C4-2B (cell line): ENCODE measurements around the gene TMEM266.

Source experiments
- H3K27ac ChIP-seq: fragments of 450-650 bp; 2 replicates; pipeline ENCODE4 v1.5.1; 2017
- CTCF ChIP-seq: fragments of 450-650 bp; conservative IDR thresholded peaks from 2 replicates; pipeline ENCODE4 v1.5.1; 2017; ENCODE audit warnings: mild to moderate bottlenecking
- ZFX ChIP-seq: fragments of 450-650 bp; IDR thresholded peaks from 2 replicates; pipeline ENCODE4 v1.6.1; 2017

TMEM266 gene

DNA sequence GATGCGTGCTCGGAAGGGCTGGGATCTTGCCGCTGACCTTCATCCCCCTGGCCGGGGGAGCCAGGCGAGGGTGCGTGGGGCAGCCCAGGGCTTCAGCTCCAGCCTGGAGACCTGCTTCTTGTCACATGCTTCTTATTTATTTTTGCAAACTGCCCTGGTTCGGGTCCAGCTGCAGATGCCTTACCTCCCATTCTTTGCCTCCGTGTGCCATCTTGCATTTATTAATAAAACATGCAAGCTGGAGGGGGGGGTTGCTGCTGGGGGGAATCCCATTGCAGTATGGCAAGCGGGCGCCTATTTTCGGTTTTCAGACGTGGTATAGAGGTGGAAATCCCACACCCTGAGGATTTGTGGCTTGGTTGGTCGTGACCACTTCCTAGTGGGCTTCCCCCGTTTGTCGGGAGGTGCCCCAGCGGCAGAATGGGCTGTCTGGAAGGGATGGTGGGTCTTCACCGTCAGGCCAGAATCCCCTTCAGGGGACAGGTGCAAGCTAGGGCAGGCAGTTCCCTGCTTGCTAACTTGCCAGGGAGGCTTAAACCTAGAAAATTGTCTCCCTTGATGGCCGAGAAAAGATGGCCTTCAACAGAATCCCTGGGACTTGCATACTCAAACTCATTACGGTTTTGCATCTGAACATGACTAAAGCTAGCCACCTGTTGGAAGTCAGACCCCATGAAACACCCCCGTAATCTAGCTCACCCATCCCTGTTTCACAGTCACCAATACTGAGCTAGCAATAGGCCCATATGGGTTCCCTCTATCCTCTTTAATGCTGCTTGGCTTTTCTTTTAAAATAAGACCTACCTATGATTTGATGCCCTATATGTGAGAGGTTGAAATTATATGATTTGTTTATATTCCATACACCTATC is 569 bp downstream of the TMEM266 start:
- H3K27ac ChIP-seq = no peak overlapping the region; the same call in 1 of the 2 replicates
- TF ChIP-seq CTCF = no peak
- no peak for TF ChIP-seq ZFX

DNA sequence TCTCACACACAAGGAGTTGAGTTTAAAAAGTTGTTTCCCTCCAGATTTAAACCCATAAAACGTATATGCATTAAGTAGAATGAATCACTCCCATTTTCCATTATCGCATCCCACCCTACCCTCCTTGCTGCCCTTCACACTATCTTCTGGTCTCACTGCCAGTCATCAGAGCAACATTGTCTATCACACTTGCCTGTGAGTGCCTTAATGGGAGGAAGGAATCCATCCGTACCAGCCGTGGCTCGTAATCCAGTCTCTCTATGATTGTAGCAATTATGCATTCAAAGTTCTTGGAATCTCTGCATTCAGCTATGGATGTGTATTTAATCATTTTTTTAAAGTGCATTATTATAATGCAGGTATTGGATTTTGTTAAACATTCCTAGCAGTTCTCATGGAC is 1.9 kb downstream of the TMEM266 start:
- no peak for TF ChIP-seq ZFX
- no peak for TF ChIP-seq CTCF
- H3K27ac ChIP-seq = no peak overlapping the region

DNA sequence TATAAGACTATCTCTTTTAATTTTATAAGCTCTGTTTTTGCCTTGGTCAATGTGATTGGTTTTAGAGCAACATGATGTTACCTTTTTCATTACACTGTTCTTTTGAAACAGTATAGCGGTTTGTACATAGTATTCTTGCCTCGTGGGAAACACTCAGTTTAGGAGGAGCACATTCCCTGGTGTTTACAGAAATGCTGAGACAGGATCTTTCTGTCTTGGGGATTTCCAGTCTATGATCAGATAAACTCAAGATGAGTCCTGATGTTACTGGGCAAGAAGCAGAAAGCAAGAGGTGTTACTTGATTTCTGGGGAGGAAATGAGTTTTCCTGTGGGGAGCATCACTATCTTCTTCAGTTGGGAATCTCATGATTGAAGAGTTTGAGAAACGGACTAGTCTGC is 2.5 kb downstream of the TMEM266 start:
- no peak for TF ChIP-seq ZFX
- TF ChIP-seq CTCF = no peak
- no peak overlapping the region for H3K27ac ChIP-seq

GRCh38 chr15:76064375-76064774 is 4.6 kb downstream of the TMEM266 start:
- H3K27ac ChIP-seq = no peak overlapping the region
- no peak for TF ChIP-seq ZFX
- no peak for TF ChIP-seq CTCF

DNA sequence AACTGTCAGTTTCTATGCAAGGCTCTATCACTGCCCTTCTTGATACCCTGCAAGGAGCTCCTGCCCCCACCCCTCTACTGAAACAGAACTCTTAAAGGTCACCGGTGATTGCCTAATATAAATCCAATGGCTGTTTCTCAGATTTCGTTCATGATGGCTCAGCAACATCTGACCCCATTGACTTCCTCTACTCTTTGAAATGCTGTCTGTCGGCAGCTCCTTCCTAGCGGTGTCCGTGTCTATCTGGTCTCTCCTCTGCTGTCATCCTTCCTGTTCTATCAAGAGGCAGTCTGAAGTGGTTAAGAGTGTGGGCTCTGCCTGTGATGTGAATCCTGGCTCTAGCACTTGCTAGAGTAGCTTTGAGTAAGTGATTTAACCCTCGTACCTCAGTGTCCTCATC is 5.5 kb downstream of the TMEM266 start:
- TF ChIP-seq ZFX (no peak), CTCF (no peak)
- no peak overlapping the region for H3K27ac ChIP-seq

- TF ChIP-seq ZFX (no peak), CTCF (no peak)
- H3K27ac ChIP-seq = no peak overlapping the region
These were observed 6.0 kb downstream of the TMEM266 start for GRCh38 chr15:76065793-76066192.

DNA sequence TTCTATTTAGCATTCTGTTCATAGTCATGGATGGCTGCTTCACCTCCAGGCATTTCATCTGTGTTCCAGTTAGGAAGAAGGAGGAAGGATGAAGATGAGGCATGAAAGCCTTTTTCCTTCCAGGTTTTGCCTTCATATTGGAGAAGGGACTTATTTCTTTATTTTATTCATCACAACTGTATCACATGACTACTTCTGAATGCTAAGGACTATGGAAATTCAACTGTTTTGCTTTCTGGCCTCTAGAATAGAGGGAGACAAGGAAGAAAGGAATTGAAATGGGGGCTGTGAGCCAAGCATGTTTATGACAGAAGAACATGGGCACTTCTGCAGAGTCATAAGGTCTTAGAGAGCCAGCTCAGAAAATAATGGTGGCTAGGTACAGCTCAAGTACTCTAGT is 10.4 kb downstream of the TMEM266 start:
- TF ChIP-seq ZFX (no peak), CTCF (no peak)
- no peak overlapping the region for H3K27ac ChIP-seq
